HG03575 (cell line): Measurements from ENCODE around the gene BRD1.

ENCODE experiments used
- ATAC-seq: cut with Tn5 transposase; IDR thresholded peaks from one replicate; pipeline ENCODE4 v1.9.1; 2021; ENCODE audit not compliant: unreplicated experiment, insufficient number of reproducible peaks, low FRiP score; ENCODE audit errors: extremely low read depth

BRD1 gene

DNA sequence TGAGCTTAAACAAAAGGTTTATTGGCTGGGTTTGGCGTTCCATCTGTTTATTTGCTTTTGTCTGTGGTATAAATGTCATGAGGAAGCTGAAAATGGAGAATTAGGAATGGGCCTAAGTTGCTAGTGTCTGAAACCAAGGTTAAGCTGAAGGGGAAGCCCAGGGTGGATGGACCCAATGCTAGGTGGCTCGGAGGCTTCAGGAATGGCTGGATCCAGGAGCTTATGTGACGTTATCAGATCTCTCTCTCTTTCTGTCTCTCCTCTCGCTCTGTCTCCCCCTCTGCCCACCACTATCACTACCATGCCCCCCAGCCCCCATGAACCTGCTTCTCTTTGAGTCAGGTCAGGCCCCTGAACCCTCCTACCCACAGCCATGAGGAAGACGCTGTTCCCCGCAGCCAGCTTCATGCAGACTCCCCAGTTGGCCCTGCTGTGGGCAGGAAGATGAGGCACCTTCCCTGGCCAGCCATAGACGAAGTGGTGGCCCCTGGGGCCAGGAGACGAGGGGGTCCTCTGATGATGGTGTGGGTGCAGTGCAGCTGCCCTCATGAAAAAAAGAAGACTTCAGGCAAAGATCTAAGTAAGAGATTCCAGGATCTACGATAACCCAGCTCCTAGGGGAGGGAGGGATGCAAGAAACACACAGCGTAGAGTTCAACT is 101.5 kb downstream of the BRD1 start:
- ATAC-seq: no peak

DNA sequence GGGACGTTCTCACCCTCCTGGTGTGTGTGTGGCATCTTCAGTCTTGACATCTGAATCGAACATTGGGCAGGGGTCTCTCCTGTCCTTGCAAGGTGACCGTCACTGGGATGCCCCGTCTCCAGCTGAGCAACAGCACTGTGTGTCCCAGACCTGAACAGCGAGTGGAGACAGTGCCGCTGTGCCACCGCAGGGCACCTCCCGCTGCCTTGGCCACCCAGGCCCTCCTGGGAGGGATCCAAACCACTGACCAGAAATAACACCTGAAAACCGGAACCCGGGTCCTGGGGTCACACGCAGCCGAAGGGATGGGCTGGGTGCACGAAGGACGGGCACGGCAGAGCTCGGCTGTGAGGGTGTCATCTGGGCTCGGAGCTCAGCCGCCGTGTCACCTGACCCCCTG is 102.2 kb downstream of the BRD1 start:
- no peak for ATAC-seq

DNA sequence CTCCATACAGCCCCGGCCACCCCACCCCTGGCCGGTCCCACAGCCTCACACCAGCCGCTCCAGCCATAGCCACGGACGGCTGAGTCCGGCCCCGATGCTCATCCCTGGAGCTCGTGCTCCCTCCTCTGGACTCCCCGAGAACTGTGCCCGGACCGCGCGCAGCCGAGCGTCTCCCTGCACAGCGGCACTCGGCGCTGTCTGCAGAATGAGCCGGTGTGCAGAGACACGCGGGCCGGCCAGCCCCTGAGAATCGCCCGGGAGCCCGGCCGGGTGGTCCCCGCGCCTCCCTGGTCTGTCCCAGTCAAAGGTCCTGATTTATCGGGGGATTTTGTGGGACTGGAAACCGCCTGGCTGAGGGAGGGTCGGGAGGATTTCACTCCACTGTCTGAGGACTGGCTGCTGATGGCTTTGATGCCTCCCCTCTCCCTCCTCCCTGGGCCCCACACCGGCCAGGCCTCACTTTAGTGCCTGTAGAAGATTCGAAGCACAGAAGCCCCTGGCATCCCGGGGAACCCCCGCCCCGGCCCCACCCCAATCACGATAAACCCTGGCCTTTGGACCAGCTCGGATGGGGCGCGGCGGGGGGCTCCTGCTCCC is 102.7 kb downstream of the BRD1 start:
- no peak for ATAC-seq

- ATAC-seq: no peak
Observed at GRCh38 chr22:49724030-49724892, 103.4 kb downstream of the BRD1 start.

DNA sequence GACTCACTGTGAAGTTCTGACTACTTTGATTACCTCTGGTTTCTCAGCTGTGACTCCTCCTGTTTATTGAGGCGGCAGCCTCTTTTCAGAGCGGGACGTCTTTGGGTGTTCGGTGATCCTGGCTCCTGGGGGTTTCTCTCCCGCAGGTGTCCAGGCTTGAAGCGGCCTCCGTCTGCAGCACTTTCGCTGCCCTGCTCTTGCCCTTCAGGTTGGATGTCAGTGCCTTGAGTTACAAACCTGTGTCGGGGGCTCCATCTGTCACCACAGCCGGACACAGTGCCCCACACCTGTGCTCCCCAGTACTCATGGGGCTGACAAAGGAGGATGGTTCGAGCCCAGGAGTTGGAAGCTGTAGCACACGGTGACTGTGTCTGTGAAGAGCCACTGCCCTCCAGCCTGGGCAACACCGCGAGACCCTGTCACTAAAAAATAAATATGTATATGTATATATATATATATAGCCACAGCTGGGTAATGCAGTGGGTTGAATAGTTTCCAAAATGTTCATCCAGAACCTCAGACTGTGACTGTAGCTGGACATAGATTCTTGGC is 104.1 kb downstream of the BRD1 start:
- ATAC-seq: no peak
